CD4-positive, alpha-beta T cell (primary cell): ENCODE results near the gene LCMT1. TPM values are rescaled to one million over a fixed set of nuclear protein-coding genes. Genes with fewer than 3 reads are reported as not detected.

Experiments used
- ATAC-seq: fragments of 200-7000 bp; cut with Tn5 transposase; one replicate; pipeline ENCODE4 v1.10.0; 2022; ENCODE audit warnings: mild to moderate bottlenecking; ENCODE audit not compliant: poor library complexity
- CTCF ChIA-PET: fragments of 350-600 bp; sonication (Branson Sonifier 250); formaldehyde crosslinking; loops from one replicate; lab custom pipeline; 2021; ENCODE audit warnings: antibody characterized with exemption, inconsistent platforms; lab: Charles Lee
- POLR2A ChIA-PET: fragments of 350-600 bp; sonication (Branson Sonifier 250); formaldehyde crosslinking; loops from one replicate; lab custom pipeline; 2021; ENCODE audit warnings: antibody characterized with exemption, inconsistent platforms; lab: Charles Lee
- DNase-seq, 14 experiments: peaks; one replicate each; pipeline ENCODE4 v3.0.0-alpha.2; 2013 to 2020; ENCODE audit warnings: mixed read lengths in 2 of 14
- H3K27ac ChIP-seq, 2 donors: one replicate each; pipeline versions ENCODE4 v1.5.1 to v1.7.0; 2013; ENCODE audit warnings: low read length in 2 of 2, low read depth in 1 of 2, mild to moderate bottlenecking in 1 of 2
- H3K27me3 ChIP-seq, 2 experiments: 1 replicate in 1 of 2; 2 replicates in 1 of 2; pipeline versions ENCODE4 v1.6.1 to v1.7.0; 2013; ENCODE audit warnings: low read length in 2 of 2, control low read depth in 1 of 2, mild to moderate bottlenecking in 1 of 2, moderate library complexity in 1 of 2; ENCODE audit not compliant: insufficient read depth in 2 of 2, control insufficient read depth in 1 of 2
- H3K36me3 ChIP-seq: one replicate; pipeline ENCODE4 v1.6.1; 2013; ENCODE audit warnings: low read length, control low read depth; ENCODE audit not compliant: insufficient read depth
- H3K4me1 ChIP-seq: one replicate; pipeline ENCODE4 v1.6.1; 2013; ENCODE audit warnings: low read length, control low read depth; ENCODE audit not compliant: insufficient read depth
- H3K4me3 ChIP-seq: one replicate; pipeline ENCODE4 v1.5.1; 2013; ENCODE audit warnings: mild to moderate bottlenecking, low read length, moderate library complexity
- H3K9me3 ChIP-seq, 2 experiments: 1 replicate in 1 of 2; 2 replicates in 1 of 2; pipeline versions ENCODE4 v1.6.1 to v1.7.0; 2013; ENCODE audit warnings: low read length in 2 of 2, mild to moderate bottlenecking in 2 of 2, control low read depth in 1 of 2, moderate library complexity in 1 of 2; ENCODE audit not compliant: control insufficient read depth in 1 of 2, insufficient read depth in 1 of 2
- H3K27ac Mint-ChIP-seq: one replicate; pipeline ENCODE4 v1.8.0; 2020; ENCODE audit warnings: mixed read lengths
- H3K27me3 Mint-ChIP-seq: one replicate; pipeline ENCODE4 v1.8.0; 2021; ENCODE audit warnings: mixed read lengths
- H3K36me3 Mint-ChIP-seq: one replicate; pipeline ENCODE4 v1.8.0; 2021; ENCODE audit warnings: low read depth, mixed read lengths
- H3K4me1 Mint-ChIP-seq: one replicate; pipeline ENCODE4 v1.8.0; 2021; ENCODE audit warnings: low read depth, mixed read lengths
- H3K4me3 Mint-ChIP-seq: one replicate; pipeline ENCODE4 v1.8.0; 2020; ENCODE audit warnings: mild to moderate bottlenecking, mixed read lengths
- H3K9me3 Mint-ChIP-seq: one replicate; pipeline ENCODE4 v1.8.0; 2020; ENCODE audit warnings: mixed read lengths
- CTCF ChIP-seq: fragments of 200-600 bp; IDR thresholded peaks from one replicate; pipeline ENCODE4 v1.8.0; 2022; ENCODE audit warnings: antibody characterized with exemption, mild to moderate bottlenecking
- intact Hi-C, 2 experiments: fragments of 100-400 bp; cut with DNase I in 1 of 2; cut with micrococcal nuclease in 1 of 2; formaldehyde crosslinking; loops; one replicate each; pipeline versions ENCODE4 v1.15.1 to v1.9.0; 2023 to 2025; cut with DNase I, micrococcal nuclease
- total RNA-seq, 174 experiments: library from RNA in 2 of 174; stranded (reverse) in 2 of 174; gene quantifications; one replicate each; pipeline ENCODE4 v1.2.3 and lab custom pipeline; 2021 to 2026

LCMT1 gene
- total RNA-seq, 2 experiments from 2014 or later, result 22.5 to 28.2 TPM

GRCh38 chr16:25110387-25110947 lies 1.1 kb upstream of the LCMT1 start:
- Mint-ChIP-seq H3K36me3 (peaks cover 25% of the 10 kb centered on the region), H3K9me3 (no peaks in the 10 kb centered on the region), H3K4me3 (peak overlapping the region; percentile 97), H3K4me1 (peaks cover 73% of the 10 kb centered on the region), H3K27ac (peak overlapping the region; percentile 72), H3K27me3 (no peaks in the 10 kb centered on the region)
- Histone ChIP-seq H3K27ac (peak overlapping the region in 1 of 2 donors; percentile 32), H3K9me3 (no peaks in the 10 kb centered on the region), H3K36me3 (peaks cover 6% of the 10 kb centered on the region), H3K4me1 (peaks cover 37% of the 10 kb centered on the region), H3K4me3 (peak overlapping the region; percentile 71), H3K27me3 (no peaks in the 10 kb centered on the region)
- ATAC-seq, result no peak
- ChIA-PET POLR2A (interaction anchor here (1.0 to 7.0 kb wide), 10 partner anchors 17 to 96 kb away, joined by 3 to 68 read pairs (median 13); partner anchors contain the start of gene ARHGAP17), CTCF (interaction anchor here (1.3 kb wide), 1 partner anchor 55 kb away, joined by 3 read pairs; no protein-coding TSS in a partner anchor)
- TF ChIP-seq CTCF, result no peak
- peak in 3 of 14 experiments; percentile 19 to 30 (median 26) for DNase-seq
- intact Hi-C loops, result loop anchor here (2.0 to 10.0 kb wide), 5 partner anchors 50 to 568 kb away; partner anchors contain the start of genes ARHGAP17 (in 2 of the 2) and ZKSCAN2 (in 1 of the 2)

- CTCF ChIA-PET, result no interaction called here
- Mint-ChIP-seq H3K27ac (peak overlapping the region; percentile 8), H3K27me3 (no peaks in the 10 kb centered on the region), H3K4me3 (peak overlapping the region; percentile 73), H3K36me3 (peaks cover 50% of the 10 kb centered on the region), H3K9me3 (no peaks in the 10 kb centered on the region), H3K4me1 (peaks cover 77% of the 10 kb centered on the region)
- H3K36me3 ChIP-seq, result peaks cover 20% of the 10 kb centered on the region
- H3K4me1 ChIP-seq, result peaks cover 22% of the 10 kb centered on the region
- no peak overlapping the region for H3K27ac ChIP-seq
- intact Hi-C loops, result loop anchor here (5.0 to 10.0 kb wide), 3 partner anchors 97 to 572 kb away; partner anchors contain the start of genes ARHGAP17 (in 1 of the 2) and ZKSCAN2 (in 1 of the 2)
- H3K4me3 ChIP-seq, result no peak overlapping the region
- DNase-seq (no peak), ATAC-seq (no peak)
- no peaks in the 10 kb centered on the region for H3K9me3 ChIP-seq
- POLR2A ChIA-PET, result interaction anchor here (1.0 to 1.4 kb wide), 2 partner anchors 13 to 54 kb away, joined by 3 to 5 read pairs; no protein-coding TSS in a partner anchor
- no peaks in the 10 kb centered on the region for H3K27me3 ChIP-seq
- no peak for TF ChIP-seq CTCF
Observed at GRCh38 chr16:25114121-25114520, 2.6 kb downstream of the LCMT1 start.

- peaks cover 51% of the 10 kb centered on the region for H3K36me3 Mint-ChIP-seq
- no peak overlapping the region for H3K27ac Mint-ChIP-seq
- POLR2A ChIA-PET, result interaction anchor here (1.0 kb wide), 2 partner anchors 12 to 69 kb away, joined by 3 read pairs; no protein-coding TSS in a partner anchor
- H3K4me3 Mint-ChIP-seq, result no peak overlapping the region
- H3K27me3 ChIP-seq, result no peaks in the 10 kb centered on the region
- peaks cover 64% of the 10 kb centered on the region for H3K4me1 Mint-ChIP-seq
- ATAC-seq (no peak), DNase-seq (no peak)
- no peaks in the 10 kb centered on the region for H3K27me3 Mint-ChIP-seq
- H3K4me3 ChIP-seq, result no peak overlapping the region
- intact Hi-C loops, result loop anchor here in 1 of 2 experiments (10.0 kb wide), 1 partner anchor 136 kb away; the partner anchor contains the start of gene ZKSCAN2
- TF ChIP-seq CTCF, result no peak
- no peaks in the 10 kb centered on the region for H3K9me3 ChIP-seq
- H3K9me3 Mint-ChIP-seq, result no peaks in the 10 kb centered on the region
- H3K27ac ChIP-seq, result no peak overlapping the region
- H3K36me3 ChIP-seq, result peaks cover 20% of the 10 kb centered on the region
- CTCF ChIA-PET, result no interaction called here
- H3K4me1 ChIP-seq, result peaks cover 3% of the 10 kb centered on the region
Observed at GRCh38 chr16:25118851-25119578, 7.5 kb downstream of the LCMT1 start.
